ENCODE measurements around the gene CXXC5. TPM values are rescaled to one million over a fixed set of nuclear protein-coding genes. Genes with fewer than 3 reads are reported as not detected.

Gene CXXC5
- total and polyA plus RNA-seq, 2 experiments from 2014 or later: 90.9 to 106 TPM

- Histone ChIP-seq H3K27ac (no peak overlapping the region), H3K4me2 (no peak overlapping the region)
- WGBS (ENCODE audit: low lambda C conversion rate, missing lambda C conversion rate): 91% methylated on average over 9 of the region's 9 CpGs
These were observed 16.0 kb downstream of the CXXC5 start for GRCh38 chr5:139664086-139664693.

GRCh38 chr5:139664727-139665351 is 16.7 kb downstream of the CXXC5 start:
- Histone ChIP-seq H3K4me2 (no peak overlapping the region), H3K4me3 (no peak overlapping the region), H4K20me1 (ENCODE audit: insufficient read depth, poor library complexity, severe bottlenecking) (peaks cover 93% of the 10 kb centered on the region), H3K36me3 (replicated peaks; ENCODE audit: insufficient read depth, low read depth) (no peaks in the 10 kb centered on the region), H3K9me2 (replicated peaks; ENCODE audit: insufficient read depth) (no peaks in the 10 kb centered on the region), H3K27me3 (no peaks in the 10 kb centered on the region), H2AFZ (no peak overlapping the region), H3K79me2 (peaks cover 95% of the 10 kb centered on the region), H3K9me3 (ENCODE audit: low read depth) (no peaks in the 10 kb centered on the region), H3K27ac (no peak overlapping the region), H3K4me1 (ENCODE audit: insufficient read depth) (peaks cover 29% of the 10 kb centered on the region)
- TF ChIP-seq EZH2 (IDR thresholded peaks at IDR 0.05; ENCODE audit: borderline replicate concordance) (no peak), EZH2phosphoT487 (IDR thresholded peaks at IDR 0.05; ENCODE audit: low read depth, severe bottlenecking, unreplicated experiment) (no peak), CTCF (IDR thresholded peaks at IDR 0.05; ENCODE audit: poor library complexity) (no peak)
- no peak for DNase-seq (ENCODE audit: low spot score)
- WGBS (ENCODE audit: low lambda C conversion rate, missing lambda C conversion rate): 97% methylated on average over 13 of the region's 15 CpGs

More at GRCh38 chr5:139664086-139664693, 16.0 kb downstream of the CXXC5 start:
- Histone ChIP-seq H3K4me3 (no peak overlapping the region), H3K27me3 (no peaks in the 10 kb centered on the region), H2AFZ (no peak overlapping the region), H3K9me3 (ENCODE audit: low read depth) (no peaks in the 10 kb centered on the region), H3K9me2 (replicated peaks; ENCODE audit: insufficient read depth) (no peaks in the 10 kb centered on the region), H3K79me2 (peaks cover 95% of the 10 kb centered on the region), H3K36me3 (replicated peaks; ENCODE audit: insufficient read depth, low read depth) (no peaks in the 10 kb centered on the region), H4K20me1 (ENCODE audit: insufficient read depth, poor library complexity, severe bottlenecking) (peaks cover 93% of the 10 kb centered on the region), H3K4me1 (ENCODE audit: insufficient read depth) (peaks cover 32% of the 10 kb centered on the region)
- no peak for DNase-seq (ENCODE audit: low spot score)
- TF ChIP-seq CTCF (IDR thresholded peaks at IDR 0.05; ENCODE audit: poor library complexity) (no peak), EZH2 (IDR thresholded peaks at IDR 0.05; ENCODE audit: borderline replicate concordance) (no peak), EZH2phosphoT487 (IDR thresholded peaks at IDR 0.05; ENCODE audit: low read depth, severe bottlenecking, unreplicated experiment) (no peak)

DNA sequence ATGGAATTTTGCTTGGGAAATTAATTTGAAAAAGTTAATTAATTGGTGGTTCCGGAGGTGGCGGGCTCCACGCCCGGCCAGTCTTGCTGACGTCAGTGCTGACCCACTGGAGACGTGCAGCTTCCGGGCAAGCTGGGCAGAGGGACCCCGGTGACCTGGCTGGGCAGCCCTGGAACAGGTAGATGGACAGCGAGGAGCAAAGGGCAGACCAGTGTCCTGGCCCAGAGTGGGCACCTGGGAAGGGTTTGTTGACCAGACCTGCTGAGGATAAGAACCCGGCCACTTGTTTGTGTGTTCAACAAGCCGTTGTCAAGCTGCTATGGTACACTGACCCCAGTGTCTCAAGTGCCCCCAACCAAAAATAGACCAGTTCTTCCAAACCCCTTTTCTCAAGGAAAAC is 17.5 kb downstream of the CXXC5 start:
- H3K27ac ChIP-seq: no peak overlapping the region
- H3K9me3 ChIP-seq (ENCODE audit: low read depth): no peaks in the 10 kb centered on the region

More for the DNA sequence above, 17.5 kb downstream of the CXXC5 start:
- peaks cover 27% of the 10 kb centered on the region for H3K4me1 ChIP-seq (ENCODE audit: insufficient read depth)
- DNase-seq (ENCODE audit: low spot score): no peak
- no peak overlapping the region for H3K4me2 ChIP-seq
- peaks cover 95% of the 10 kb centered on the region for H3K79me2 ChIP-seq
- no peaks in the 10 kb centered on the region for H3K27me3 ChIP-seq
- 95% methylated on average over 11 of the region's 11 CpGs for WGBS (ENCODE audit: low lambda C conversion rate, missing lambda C conversion rate)
- no peak overlapping the region for H2AFZ ChIP-seq
- no peak overlapping the region for H3K4me3 ChIP-seq
- no peaks in the 10 kb centered on the region for H3K36me3 ChIP-seq (replicated peaks; ENCODE audit: insufficient read depth, low read depth)
- H4K20me1 ChIP-seq (ENCODE audit: insufficient read depth, poor library complexity, severe bottlenecking): peaks cover 92% of the 10 kb centered on the region
- TF ChIP-seq CTCF (IDR thresholded peaks at IDR 0.05; ENCODE audit: poor library complexity) (no peak), EZH2phosphoT487 (IDR thresholded peaks at IDR 0.05; ENCODE audit: low read depth, severe bottlenecking, unreplicated experiment) (no peak)
- no peaks in the 10 kb centered on the region for H3K9me2 ChIP-seq (replicated peaks; ENCODE audit: insufficient read depth)
